SH-SY5Y (cell line): ENCODE data around the gene PITPNM3.

Experiments
- GATA2 ChIP-seq: IDR thresholded peaks from 2 replicates; pipeline ENCODE4 v1.6.1; 2011; ENCODE audit warnings: mild to moderate bottlenecking, low read depth, low read length
- GATA3 ChIP-seq: IDR thresholded peaks from 2 replicates; pipeline ENCODE4 v1.6.1; 2011; ENCODE audit warnings: low read depth, mild to moderate bottlenecking, low read length, moderate library complexity

The PITPNM3 gene

DNA sequence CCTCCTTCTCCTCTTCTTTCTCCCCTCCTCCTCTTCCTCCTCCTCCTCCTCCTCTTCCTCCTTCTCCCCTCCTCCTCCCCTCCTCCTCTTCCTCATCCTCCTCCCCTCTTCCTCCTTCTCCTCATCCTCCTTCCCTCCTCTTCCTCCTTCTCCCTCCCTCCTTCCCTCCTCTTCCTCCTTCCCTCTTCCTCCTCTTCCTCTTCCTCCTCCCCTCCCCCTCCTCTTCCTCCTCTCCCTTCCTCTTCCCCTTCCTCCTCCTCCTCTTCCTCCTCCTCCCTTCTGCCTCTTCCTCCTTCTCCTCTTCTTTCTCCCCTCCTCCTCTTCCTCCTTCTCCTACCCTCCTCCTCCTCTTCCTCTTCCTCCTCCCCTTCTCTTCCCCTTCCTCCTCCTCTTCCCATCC lies 5.1 kb upstream of the PITPNM3 start:
- TF ChIP-seq GATA3, result no peak
- no peak for TF ChIP-seq GATA2

DNA sequence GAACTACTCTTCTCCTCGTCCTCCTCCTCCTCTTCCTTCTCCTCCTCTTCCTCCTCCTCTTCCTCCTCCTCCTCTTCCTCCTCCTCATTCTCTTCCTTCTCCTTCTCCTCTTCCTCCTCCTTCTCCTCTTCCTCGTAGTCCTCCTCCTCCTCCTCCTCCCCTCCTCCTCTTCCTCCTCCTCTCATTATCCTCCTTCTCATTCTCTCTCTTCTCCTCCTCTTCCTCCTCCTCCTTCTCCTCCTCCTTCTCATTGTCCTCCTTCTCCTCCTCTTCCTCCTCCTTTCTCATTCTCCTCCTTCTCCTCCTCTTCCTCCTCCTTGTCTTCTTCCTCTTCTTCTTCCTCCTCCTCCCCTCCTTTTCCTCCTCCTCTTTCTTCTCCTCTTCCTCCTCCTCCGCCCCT lies 4.1 kb upstream of the PITPNM3 start:
- TF ChIP-seq GATA2 (no peak), GATA3 (no peak)

GRCh38 chr17:6559753-6560215 lies 3.4 kb upstream of the PITPNM3 start:
- no peak for TF ChIP-seq GATA3
- TF ChIP-seq GATA2, result no peak

GRCh38 chr17:6558932-6559752 lies 2.8 kb upstream of the PITPNM3 start:
- TF ChIP-seq GATA3 (no peak), GATA2 (no peak)

- TF ChIP-seq GATA2, result no peak
- no peak for TF ChIP-seq GATA3
Observed at GRCh38 chr17:6558276-6558675, 1.9 kb upstream of the PITPNM3 start.

GRCh38 chr17:6557040-6557438 lies 684 bp upstream of the PITPNM3 start:
- TF ChIP-seq GATA3 (no peak), GATA2 (no peak)

- TF ChIP-seq GATA2, result no peak
- TF ChIP-seq GATA3, result no peak
Observed at GRCh38 chr17:6555331-6556120, 829 bp downstream of the PITPNM3 start.

GRCh38 chr17:6554871-6555330 lies 1.5 kb downstream of the PITPNM3 start:
- TF ChIP-seq GATA2 (no peak), GATA3 (no peak)

DNA sequence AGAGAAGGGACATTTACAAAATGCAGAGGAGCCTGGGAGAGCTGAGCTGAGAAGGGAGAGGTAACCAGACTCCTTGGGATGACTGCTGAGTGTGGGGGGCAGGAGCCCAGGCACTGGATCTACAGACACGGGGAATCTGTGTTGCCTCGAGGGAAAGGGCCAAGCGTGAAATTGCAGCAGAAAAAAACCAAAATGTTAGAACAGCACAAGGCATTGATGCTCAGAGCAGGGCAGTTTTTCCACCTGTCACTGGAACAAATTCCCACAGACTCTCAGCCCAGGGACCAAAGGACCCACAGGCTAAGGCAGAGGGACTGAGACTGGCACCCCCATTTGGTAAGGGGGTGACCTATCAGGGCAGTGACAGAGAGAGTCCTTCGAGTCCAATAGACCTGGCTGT lies 2.0 kb downstream of the PITPNM3 start:
- TF ChIP-seq GATA3, result no peak
- TF ChIP-seq GATA2, result no peak

DNA sequence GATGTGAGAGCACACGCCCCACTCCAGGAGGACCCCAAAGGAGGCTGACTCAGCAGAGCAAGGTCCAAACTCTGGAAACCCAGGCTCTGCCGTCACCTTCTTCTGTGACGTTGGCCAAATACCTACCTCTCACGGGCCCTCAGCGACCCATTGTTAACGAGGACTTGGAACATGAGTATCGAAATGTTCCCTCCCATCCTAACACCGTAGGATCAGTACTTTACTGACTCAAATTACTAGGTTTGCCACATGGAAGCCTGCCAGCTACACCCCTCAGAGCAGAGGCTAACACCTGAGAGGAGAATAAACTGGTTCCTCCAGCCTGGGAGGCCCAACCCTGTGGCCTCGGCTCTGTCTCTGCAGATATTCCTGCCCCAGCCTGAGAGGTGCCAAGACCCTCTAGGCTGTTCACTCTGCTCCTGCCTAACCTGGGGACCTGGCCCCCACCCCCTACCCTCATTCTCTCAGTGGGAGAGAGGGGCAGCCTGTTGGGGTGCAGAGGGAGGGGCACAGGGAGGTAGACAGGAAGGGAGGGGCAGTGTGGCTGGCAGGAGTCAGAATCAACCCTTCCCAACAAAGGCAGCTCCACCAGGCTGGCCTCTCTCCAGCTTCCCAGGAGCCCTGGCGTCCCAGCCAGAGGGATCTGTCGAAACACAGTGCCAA lies 4.4 kb downstream of the PITPNM3 start:
- TF ChIP-seq GATA3 (no peak), GATA2 (no peak)

DNA sequence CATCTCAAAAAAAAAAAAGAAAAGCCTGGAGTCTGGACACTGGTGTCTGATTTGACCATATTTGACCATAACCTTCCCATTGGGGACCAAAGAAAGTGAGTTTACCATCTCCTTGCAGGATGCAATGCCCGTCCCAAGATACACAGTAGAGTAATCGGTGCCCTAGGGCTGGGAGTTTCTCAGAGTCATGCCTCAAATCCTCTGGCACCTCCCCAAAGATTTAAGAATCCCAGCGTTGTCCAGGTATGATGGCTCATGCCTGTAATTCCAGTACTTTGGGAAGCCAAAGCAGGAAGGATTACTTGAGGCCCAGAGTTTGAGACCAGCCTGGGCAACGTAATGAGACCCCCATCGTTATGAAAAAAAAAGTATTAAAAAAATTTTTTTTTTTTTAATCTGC lies 5.0 kb downstream of the PITPNM3 start:
- TF ChIP-seq GATA2 (no peak), GATA3 (no peak)

- TF ChIP-seq GATA3, result no peak
- no peak for TF ChIP-seq GATA2
Observed at GRCh38 chr17:6549384-6550036, 6.8 kb downstream of the PITPNM3 start.

GRCh38 chr17:6548578-6549330 lies 7.6 kb downstream of the PITPNM3 start:
- TF ChIP-seq GATA2 (no peak), GATA3 (no peak)
